ENCODE measurements around the gene TMEM121B.

TMEM121B gene

DNA sequence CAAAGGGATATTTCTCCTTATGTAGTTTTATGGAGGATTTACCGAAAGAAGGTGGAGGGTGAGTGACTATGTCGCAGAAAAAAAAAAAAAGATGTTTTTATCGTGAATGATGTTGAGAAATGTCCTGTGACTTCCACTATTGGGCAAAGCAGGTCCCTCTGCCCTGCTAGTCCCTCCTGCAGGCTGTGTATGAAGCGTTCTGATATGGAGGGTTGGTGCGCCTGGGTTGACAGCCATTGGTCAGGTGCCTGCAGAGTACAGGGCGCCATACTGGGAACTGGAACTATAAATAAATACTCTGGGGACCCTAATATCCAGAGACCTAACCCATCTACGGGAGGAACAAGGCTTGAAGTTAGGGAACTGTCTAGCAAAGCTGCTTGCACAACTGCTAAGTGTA lies 34.9 kb downstream of the TMEM121B start:
- Histone ChIP-seq H4K20me1 (ENCODE audit: insufficient read depth, low read length, poor library complexity, severe bottlenecking) (peaks cover 35% of the 10 kb centered on the region), H3K9me3 (ENCODE audit: insufficient read depth, low read depth, low read length) (no peaks in the 10 kb centered on the region), H3F3A (ENCODE audit: low read depth) (no peaks in the 10 kb centered on the region), H3K9me2 (replicated peaks; ENCODE audit: low read depth, low read length) (no peaks in the 10 kb centered on the region), H3K4me2 (ENCODE audit: low read depth, low read length, poor library complexity, severe bottlenecking) (peak overlapping the region; percentile 81), H3K4me1 (ENCODE audit: insufficient read depth, low read length, poor library complexity, severe bottlenecking) (peaks cover 54% of the 10 kb centered on the region), H3K79me2 (ENCODE audit: insufficient read depth, low read length) (peaks cover 56% of the 10 kb centered on the region), H3K27me3 (ENCODE audit: insufficient read depth, low read length, poor library complexity, severe bottlenecking) (no peaks in the 10 kb centered on the region), H2AFZ (ENCODE audit: low read length) (no peak overlapping the region), H3K4me3 (ENCODE audit: low read length, poor library complexity, severe bottlenecking) (peak overlapping the region; percentile 86), H3K36me3 (ENCODE audit: insufficient read depth, low read length) (no peaks in the 10 kb centered on the region), H3K9ac (ENCODE audit: low read depth, low read length, poor library complexity, severe bottlenecking) (peak overlapping the region; percentile 79)
- TF ChIP-seq, protein P1, sequence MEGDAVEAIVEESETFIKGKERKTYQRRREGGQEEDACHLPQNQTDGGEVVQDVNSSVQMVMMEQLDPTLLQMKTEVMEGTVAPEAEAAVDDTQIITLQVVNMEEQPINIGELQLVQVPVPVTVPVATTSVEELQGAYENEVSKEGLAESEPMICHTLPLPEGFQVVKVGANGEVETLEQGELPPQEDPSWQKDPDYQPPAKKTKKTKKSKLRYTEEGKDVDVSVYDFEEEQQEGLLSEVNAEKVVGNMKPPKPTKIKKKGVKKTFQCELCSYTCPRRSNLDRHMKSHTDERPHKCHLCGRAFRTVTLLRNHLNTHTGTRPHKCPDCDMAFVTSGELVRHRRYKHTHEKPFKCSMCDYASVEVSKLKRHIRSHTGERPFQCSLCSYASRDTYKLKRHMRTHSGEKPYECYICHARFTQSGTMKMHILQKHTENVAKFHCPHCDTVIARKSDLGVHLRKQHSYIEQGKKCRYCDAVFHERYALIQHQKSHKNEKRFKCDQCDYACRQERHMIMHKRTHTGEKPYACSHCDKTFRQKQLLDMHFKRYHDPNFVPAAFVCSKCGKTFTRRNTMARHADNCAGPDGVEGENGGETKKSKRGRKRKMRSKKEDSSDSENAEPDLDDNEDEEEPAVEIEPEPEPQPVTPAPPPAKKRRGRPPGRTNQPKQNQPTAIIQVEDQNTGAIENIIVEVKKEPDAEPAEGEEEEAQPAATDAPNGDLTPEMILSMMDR (conservative IDR thresholded peaks at IDR 0.05; ENCODE audit: low read length), result no peak
- TF ChIP-seq EZH2phosphoT487 (IDR thresholded peaks at IDR 0.05; ENCODE audit: borderline replicate concordance), result no peak

DNA sequence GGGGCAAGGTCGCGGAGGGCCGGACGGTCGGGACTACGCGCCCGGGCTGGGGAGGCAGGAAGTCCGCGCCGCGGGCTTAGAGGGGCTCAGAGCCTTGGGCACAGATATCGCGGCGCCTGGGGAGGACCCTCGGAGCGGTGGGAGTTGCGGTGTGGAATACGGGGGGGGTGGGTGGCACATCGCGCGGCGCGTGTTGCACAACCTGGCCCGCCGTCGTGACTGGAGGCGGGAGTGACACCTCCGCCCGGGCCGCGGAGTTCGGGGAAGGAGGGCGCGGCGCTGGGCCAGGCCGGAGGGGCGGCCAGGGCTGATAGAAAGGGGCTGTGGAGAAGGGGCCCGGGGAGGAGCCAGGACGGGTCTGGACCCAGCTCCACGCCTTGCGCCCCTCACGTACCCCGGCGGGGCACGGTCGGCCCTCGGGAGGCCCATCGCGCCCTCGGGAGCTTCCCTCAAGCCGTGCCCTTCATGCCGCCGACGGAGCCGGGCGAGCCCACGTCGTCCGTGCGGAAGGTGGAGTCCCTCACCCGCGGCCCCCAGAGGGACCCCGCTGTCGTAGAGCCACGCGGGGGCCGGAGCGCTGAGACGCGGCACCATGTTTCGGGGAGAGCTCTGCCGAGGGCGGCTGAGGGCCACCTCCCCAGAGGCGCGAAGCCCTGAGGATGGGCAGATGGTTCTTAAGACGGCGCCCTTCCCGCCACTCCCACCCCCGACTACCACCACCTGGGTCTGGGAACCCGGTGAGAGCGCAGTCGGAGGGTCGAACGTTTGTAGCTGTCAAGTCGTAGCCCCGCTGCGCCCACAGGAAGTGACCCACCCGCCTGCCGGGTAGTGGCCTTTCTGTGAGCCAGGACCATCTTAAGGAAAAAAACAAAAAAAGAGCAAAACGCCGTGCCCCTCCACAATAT lies 35.6 kb downstream of the TMEM121B start:
- Histone ChIP-seq H3K4me2 (ENCODE audit: low read depth, low read length, poor library complexity, severe bottlenecking) (peak overlapping the region; percentile 81), H3K79me2 (ENCODE audit: insufficient read depth, low read length) (peaks cover 49% of the 10 kb centered on the region), H3K36me3 (ENCODE audit: insufficient read depth, low read length) (no peaks in the 10 kb centered on the region), H3K9me2 (replicated peaks; ENCODE audit: low read depth, low read length) (no peaks in the 10 kb centered on the region), H4K20me1 (ENCODE audit: insufficient read depth, low read length, poor library complexity, severe bottlenecking) (peaks cover 28% of the 10 kb centered on the region), H3K4me3 (ENCODE audit: low read length, poor library complexity, severe bottlenecking) (peak overlapping the region; percentile 86), H3K9me3 (ENCODE audit: insufficient read depth, low read depth, low read length) (no peaks in the 10 kb centered on the region), H3K4me1 (ENCODE audit: insufficient read depth, low read length, poor library complexity, severe bottlenecking) (peaks cover 47% of the 10 kb centered on the region), H2AFZ (ENCODE audit: low read length) (peak overlapping the region; percentile 78; the same call in 1 of the 2 replicates), H3K27me3 (ENCODE audit: insufficient read depth, low read length, poor library complexity, severe bottlenecking) (no peaks in the 10 kb centered on the region), H3F3A (ENCODE audit: low read depth) (no peaks in the 10 kb centered on the region), H3K9ac (ENCODE audit: low read depth, low read length, poor library complexity, severe bottlenecking) (peak overlapping the region; percentile 79)
- TF ChIP-seq EZH2phosphoT487 (IDR thresholded peaks at IDR 0.05; ENCODE audit: borderline replicate concordance), result no peak
- TF ChIP-seq, protein P1 (conservative IDR thresholded peaks at IDR 0.05; ENCODE audit: low read length), result no peak

DNA sequence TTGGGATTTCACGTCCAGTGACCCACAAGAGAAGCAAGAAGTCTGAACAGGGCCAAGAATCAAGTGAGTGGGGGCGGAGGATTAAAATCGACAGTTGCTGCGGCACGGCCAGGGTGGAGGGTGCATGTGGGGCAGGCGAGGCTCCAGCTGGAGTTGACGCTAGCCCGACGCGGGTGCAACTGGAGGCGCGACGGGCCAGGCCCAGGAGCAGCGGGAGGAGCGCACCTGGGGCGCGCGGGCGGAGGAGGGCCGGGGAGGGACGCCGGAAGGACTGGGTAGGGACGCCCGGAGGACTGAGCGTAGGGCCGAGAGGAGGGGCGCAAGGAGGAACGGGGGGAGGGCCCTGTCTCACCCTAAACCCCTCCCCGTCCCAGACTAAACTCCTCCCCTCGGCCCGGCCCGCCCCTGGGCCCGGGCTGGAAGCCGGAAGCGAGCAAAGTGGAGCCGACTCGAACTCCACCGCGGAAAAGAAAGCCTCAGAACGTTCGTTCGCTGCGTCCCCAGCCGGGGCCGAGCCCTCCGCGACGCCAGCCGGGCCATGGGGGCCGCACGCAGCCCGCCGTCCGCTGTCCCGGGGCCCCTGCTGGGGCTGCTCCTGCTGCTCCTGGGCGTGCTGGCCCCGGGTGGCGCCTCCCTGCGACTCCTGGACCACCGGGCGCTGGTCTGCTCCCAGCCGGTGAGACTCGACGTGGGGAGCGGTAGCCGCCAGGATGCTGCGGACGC lies 36.4 kb downstream of the TMEM121B start, which contains the start of gene IL17RA:
IL17RA (plus strand) TSS at position 447 of the 723 bp plus-strand sequence; CDS start at position 539, 92 bp downstream.
- H3K79me2 ChIP-seq (ENCODE audit: insufficient read depth, low read length), result peaks cover 42% of the 10 kb centered on the region
- peak within 1 kb of the TSS; percentile 90 for H3K4me2 ChIP-seq (ENCODE audit: low read depth, low read length, poor library complexity, severe bottlenecking)
- no peaks in the 10 kb centered on the region for H3K9me2 ChIP-seq (replicated peaks; ENCODE audit: low read depth, low read length)
- H3K9me3 ChIP-seq (ENCODE audit: insufficient read depth, low read depth, low read length), result no peaks in the 10 kb centered on the region
- peak within 1 kb of the TSS; percentile 86 for H3K4me3 ChIP-seq (ENCODE audit: low read length, poor library complexity, severe bottlenecking)
- H2AFZ ChIP-seq (ENCODE audit: low read length), result peak within 1 kb of the TSS; percentile 94
- no peaks in the 10 kb centered on the region for H3F3A ChIP-seq (ENCODE audit: low read depth)
- peaks cover 23% of the 10 kb centered on the region for H4K20me1 ChIP-seq (ENCODE audit: insufficient read depth, low read length, poor library complexity, severe bottlenecking)
- TF ChIP-seq EZH2phosphoT487 (IDR thresholded peaks at IDR 0.05; ENCODE audit: borderline replicate concordance), result no peak
- TF ChIP-seq, protein P1 (conservative IDR thresholded peaks at IDR 0.05; ENCODE audit: low read length), result no peak
- H3K4me1 ChIP-seq (ENCODE audit: insufficient read depth, low read length, poor library complexity, severe bottlenecking), result peaks cover 39% of the 10 kb centered on the region
- no peaks in the 10 kb centered on the region for H3K27me3 ChIP-seq (ENCODE audit: insufficient read depth, low read length, poor library complexity, severe bottlenecking)
- H3K36me3 ChIP-seq (ENCODE audit: insufficient read depth, low read length), result no peaks in the 10 kb centered on the region
- peak within 1 kb of the TSS; percentile 79 for H3K9ac ChIP-seq (ENCODE audit: low read depth, low read length, poor library complexity, severe bottlenecking)
